ENCODE results near the gene PLSCR1.

PLSCR1 gene

GRCh38 chr3:146465693-146466465, 78.5 kb downstream of the PLSCR1 start:
- no peak for ATAC-seq
- TF ChIP-seq TCF4 (CRISPR knock-in tag; IDR thresholded peaks at IDR 0.05; ENCODE audit: borderline replicate concordance) (no peak), ESRRG (CRISPR knock-in tag; IDR thresholded peaks at IDR 0.05) (no peak), ZFP3 (CRISPR knock-in tag; IDR thresholded peaks at IDR 0.05) (no peak), GLIS3 (CRISPR knock-in tag; IDR thresholded peaks at IDR 0.05) (no peak)
